KMS-11 (cell line): ENCODE data around the gene CBFA2T3.

Experiments
- H2AFZ ChIP-seq: fragments of 200-600 bp; sonication (generic); 2 replicates; pipeline ENCODE4 v1.6.1; 2016; ENCODE audit warnings: antibody characterized with exemption, mixed run types, low read depth
- H3K27ac ChIP-seq: fragments of 200-600 bp; sonication (generic); 2 replicates; pipeline ENCODE4 v1.6.1; 2016; ENCODE audit warnings: mild to moderate bottlenecking, mixed run types
- H3K27me3 ChIP-seq: fragments of 200-600 bp; sonication (generic); 2 replicates; pipeline ENCODE4 v1.6.1; 2017; ENCODE audit warnings: mild to moderate bottlenecking, low read depth, mixed run types, moderate library complexity; ENCODE audit not compliant: insufficient read depth
- H3K36me3 ChIP-seq: fragments of 200-600 bp; sonication (generic); 2 replicates; pipeline ENCODE4 v1.6.1; 2017; ENCODE audit warnings: mild to moderate bottlenecking, mixed run types; ENCODE audit not compliant: insufficient read depth
- H3K4me1 ChIP-seq: fragments of 200-600 bp; sonication (generic); 2 replicates; pipeline ENCODE4 v1.6.1; 2016; ENCODE audit warnings: mild to moderate bottlenecking, low read depth, mixed run types; ENCODE audit not compliant: poor library complexity, severe bottlenecking
- H3K4me2 ChIP-seq: fragments of 200-600 bp; sonication (generic); 2 replicates; pipeline ENCODE4 v1.7.0; 2016; ENCODE audit warnings: mild to moderate bottlenecking, mixed run types
- H3K4me3 ChIP-seq: fragments of 200-600 bp; sonication (generic); IDR thresholded peaks from 2 replicates; pipeline ENCODE4 v1.6.1; 2017; ENCODE audit warnings: low read depth, low read length, mixed read lengths; ENCODE audit not compliant: insufficient read depth
- H3K79me2 ChIP-seq: fragments of 200-600 bp; sonication (generic); 2 replicates; pipeline ENCODE4 v1.6.1; 2016; ENCODE audit warnings: low read depth, mixed run types; ENCODE audit not compliant: insufficient read depth
- H3K9ac ChIP-seq: fragments of 200-600 bp; sonication (generic); 2 replicates; pipeline ENCODE4 v1.6.1; 2016; ENCODE audit warnings: mild to moderate bottlenecking, mixed run types
- H4K20me1 ChIP-seq: fragments of 200-600 bp; sonication (generic); 2 replicates; pipeline ENCODE4 v1.6.1; 2016; ENCODE audit warnings: mild to moderate bottlenecking, mixed run types; ENCODE audit not compliant: insufficient read depth
- CTCF ChIP-seq: fragments of 200-600 bp; sonication (generic); conservative IDR thresholded peaks from 2 replicates; pipeline ENCODE4 v1.6.1; 2017; ENCODE audit warnings: low read depth, mild to moderate bottlenecking, antibody characterized with exemption, low read length, moderate library complexity, mixed read lengths

CBFA2T3 gene

GRCh38 chr16:88825146-88825545, 151.9 kb downstream of the CBFA2T3 start:
- Histone ChIP-seq H3K9ac (no peak overlapping the region), H3K4me3 (no peak overlapping the region), H2AFZ (no peak overlapping the region), H3K27me3 (no peaks in the 10 kb centered on the region), H3K36me3 (no peaks in the 10 kb centered on the region), H3K4me1 (no peaks in the 10 kb centered on the region), H3K4me2 (no peak overlapping the region), H3K79me2 (no peaks in the 10 kb centered on the region), H3K27ac (no peak overlapping the region), H4K20me1 (no peaks in the 10 kb centered on the region)
- TF ChIP-seq CTCF: no peak
